Measurements from ENCODE around the gene RNU6-1. TPM values are rescaled to one million over a fixed set of nuclear protein-coding genes. Genes with fewer than 3 reads are reported as not detected.

The RNU6-1 gene
- total RNA-seq, 1 donor from 2014 or later, result not detected

DNA sequence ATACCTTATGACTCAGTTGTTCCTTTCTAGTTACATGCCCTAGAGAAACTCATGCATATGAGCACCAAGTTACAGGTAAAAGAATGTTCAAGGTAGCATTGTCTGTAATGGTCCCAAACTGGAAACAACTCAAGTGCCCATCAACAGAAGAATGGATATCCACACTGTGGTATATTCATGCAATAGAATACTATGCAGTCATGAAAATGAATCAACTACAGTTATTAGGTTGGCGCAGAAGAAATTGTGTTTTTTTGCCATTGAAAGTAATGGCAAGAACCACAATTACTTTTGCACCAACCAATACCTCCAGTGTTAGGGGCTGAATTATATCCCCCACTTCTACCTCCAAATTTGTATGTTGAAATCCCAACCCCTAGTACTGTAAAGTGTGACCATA lies 9.7 kb upstream of the RNU6-1 start:
- Mint-ChIP-seq H3K36me3 (peaks cover 3% of the 10 kb centered on the region), H3K4me1 (ENCODE audit: unreplicated experiment) (peaks cover 16% of the 10 kb centered on the region), H3K4me3 (no peak overlapping the region), H3K27me3 (no peaks in the 10 kb centered on the region), H3K9me3 (no peaks in the 10 kb centered on the region), H3K27ac (no peak overlapping the region)
- no peak for DNase-seq (ENCODE audit: extremely low spot score, unreplicated experiment)
- TF ChIP-seq, protein P1, sequence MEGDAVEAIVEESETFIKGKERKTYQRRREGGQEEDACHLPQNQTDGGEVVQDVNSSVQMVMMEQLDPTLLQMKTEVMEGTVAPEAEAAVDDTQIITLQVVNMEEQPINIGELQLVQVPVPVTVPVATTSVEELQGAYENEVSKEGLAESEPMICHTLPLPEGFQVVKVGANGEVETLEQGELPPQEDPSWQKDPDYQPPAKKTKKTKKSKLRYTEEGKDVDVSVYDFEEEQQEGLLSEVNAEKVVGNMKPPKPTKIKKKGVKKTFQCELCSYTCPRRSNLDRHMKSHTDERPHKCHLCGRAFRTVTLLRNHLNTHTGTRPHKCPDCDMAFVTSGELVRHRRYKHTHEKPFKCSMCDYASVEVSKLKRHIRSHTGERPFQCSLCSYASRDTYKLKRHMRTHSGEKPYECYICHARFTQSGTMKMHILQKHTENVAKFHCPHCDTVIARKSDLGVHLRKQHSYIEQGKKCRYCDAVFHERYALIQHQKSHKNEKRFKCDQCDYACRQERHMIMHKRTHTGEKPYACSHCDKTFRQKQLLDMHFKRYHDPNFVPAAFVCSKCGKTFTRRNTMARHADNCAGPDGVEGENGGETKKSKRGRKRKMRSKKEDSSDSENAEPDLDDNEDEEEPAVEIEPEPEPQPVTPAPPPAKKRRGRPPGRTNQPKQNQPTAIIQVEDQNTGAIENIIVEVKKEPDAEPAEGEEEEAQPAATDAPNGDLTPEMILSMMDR (conservative IDR thresholded peaks at IDR 0.05), result no peak

DNA sequence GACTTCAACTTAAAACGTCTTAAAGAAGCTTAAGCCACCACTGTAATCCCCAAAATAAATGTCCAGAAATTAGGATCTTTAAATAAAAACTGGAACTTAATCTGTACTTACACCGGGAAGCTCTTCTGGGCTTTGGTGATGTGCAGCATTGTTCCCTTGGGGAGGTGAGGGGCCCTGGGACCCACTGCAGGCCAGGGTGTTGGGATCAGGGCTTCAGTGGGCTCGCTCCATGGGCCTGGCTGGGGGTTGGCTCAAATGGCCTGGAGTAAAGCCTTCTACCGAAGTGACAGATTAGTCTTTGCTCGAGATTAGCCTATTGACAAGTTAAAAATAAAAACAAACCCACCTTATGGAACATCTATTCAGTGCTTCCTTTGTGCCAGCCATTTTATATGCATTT lies 6.1 kb upstream of the RNU6-1 start:
- H3K4me1 Mint-ChIP-seq (ENCODE audit: unreplicated experiment), result peaks cover 45% of the 10 kb centered on the region

DNA sequence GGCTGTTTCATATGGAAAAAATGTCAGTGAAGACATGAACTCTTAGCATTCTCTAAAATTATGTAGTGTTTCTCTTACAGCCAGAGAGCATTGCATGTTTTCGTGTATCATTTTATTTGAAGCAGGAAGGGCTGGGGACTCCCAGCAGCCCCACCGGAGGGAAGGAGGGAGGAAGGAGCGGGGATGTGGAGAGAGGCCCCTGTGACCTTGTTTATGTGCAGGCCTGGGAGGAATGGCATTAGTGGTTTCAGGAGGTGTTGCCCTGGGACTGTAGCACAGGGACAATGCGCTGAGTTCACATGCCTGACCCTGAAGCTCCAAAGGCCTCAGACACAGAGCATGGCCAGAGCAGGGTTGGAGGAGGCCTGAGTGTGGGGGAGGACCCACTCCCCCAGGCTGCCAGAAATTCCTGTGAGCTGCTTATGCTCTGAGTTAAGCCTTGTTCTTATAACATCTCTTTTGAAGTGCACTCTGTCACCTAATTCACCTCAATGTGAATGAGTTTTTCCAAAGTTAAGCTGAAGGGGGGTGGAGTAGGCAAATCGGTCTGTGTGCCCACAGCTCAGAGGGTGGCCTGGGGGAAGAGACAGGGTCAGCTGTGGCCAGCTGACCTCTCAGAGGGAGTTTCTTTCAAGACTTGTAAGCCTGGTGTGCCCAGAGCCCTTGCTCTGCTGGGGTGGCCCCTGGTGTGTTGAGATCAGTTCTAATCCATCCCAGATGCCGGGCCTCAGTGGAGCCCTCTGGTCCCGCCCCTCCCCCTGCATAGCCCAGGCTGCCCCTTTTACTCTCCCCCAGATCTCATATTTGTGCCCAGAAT lies 3.9 kb upstream of the RNU6-1 start:
- Mint-ChIP-seq H3K27ac (peak overlapping the region; percentile 35), H3K4me3 (peak overlapping the region; percentile 20), H3K36me3 (peaks cover 3% of the 10 kb centered on the region), H3K9me3 (no peaks in the 10 kb centered on the region), H3K4me1 (ENCODE audit: unreplicated experiment) (peaks cover 55% of the 10 kb centered on the region), H3K27me3 (peaks cover 7% of the 10 kb centered on the region)
- no peak for DNase-seq (ENCODE audit: extremely low spot score, unreplicated experiment)
- TF ChIP-seq, protein P1 (conservative IDR thresholded peaks at IDR 0.05), result no peak

More for the DNA sequence above, 6.1 kb upstream of the RNU6-1 start:
- no peaks in the 10 kb centered on the region for H3K36me3 Mint-ChIP-seq
- H3K27me3 Mint-ChIP-seq, result no peaks in the 10 kb centered on the region
- DNase-seq (ENCODE audit: extremely low spot score, unreplicated experiment), result no peak
- no peak overlapping the region for H3K4me3 Mint-ChIP-seq
- no peak overlapping the region for H3K27ac Mint-ChIP-seq
- TF ChIP-seq, protein P1 (conservative IDR thresholded peaks at IDR 0.05), result no peak
- no peaks in the 10 kb centered on the region for H3K9me3 Mint-ChIP-seq

DNA sequence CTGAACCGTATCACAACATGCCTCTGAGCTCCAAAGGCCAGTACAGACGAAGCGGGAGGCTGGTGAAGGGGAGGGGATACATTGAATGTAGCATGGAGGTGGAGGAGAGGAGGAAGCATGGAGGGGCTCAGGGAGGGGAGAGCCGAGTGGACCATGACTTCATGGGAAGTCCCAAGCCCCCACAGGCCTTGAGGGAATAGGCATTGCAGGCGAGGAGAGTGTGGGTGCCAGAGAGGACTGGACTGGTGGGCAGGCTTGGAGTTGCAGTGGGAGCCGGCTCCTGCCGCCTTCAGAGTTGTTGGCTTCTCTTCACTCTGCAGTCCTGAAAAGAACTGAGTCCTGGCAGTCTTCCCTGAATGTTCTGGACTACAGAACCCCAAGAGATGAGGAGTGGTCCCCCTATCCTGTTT lies 3.3 kb upstream of the RNU6-1 start:
- peaks cover 59% of the 10 kb centered on the region for H3K4me1 Mint-ChIP-seq (ENCODE audit: unreplicated experiment)
- peak overlapping the region; percentile 35 for H3K27ac Mint-ChIP-seq
- peaks cover 3% of the 10 kb centered on the region for H3K36me3 Mint-ChIP-seq
- no peak for DNase-seq (ENCODE audit: extremely low spot score, unreplicated experiment)
- H3K27me3 Mint-ChIP-seq, result peaks cover 13% of the 10 kb centered on the region
- TF ChIP-seq, protein P1 (conservative IDR thresholded peaks at IDR 0.05), result no peak
- peak overlapping the region; percentile 48 for H3K4me3 Mint-ChIP-seq
- H3K9me3 Mint-ChIP-seq, result no peaks in the 10 kb centered on the region

DNA sequence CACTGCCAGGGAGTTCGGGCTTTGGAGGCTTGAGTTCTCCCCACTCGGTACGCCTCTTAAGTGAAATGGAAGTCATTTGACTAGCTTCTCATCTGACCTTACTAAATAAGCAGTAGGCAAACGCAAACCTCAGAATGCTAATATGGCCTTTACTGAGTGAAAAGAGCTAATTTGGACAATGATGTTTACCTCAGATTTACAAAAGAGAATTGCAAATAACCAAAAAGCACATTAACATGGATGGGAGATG lies 1.6 kb upstream of the RNU6-1 start:
- H3K27ac Mint-ChIP-seq, result peak overlapping the region; percentile 99
- TF ChIP-seq, protein P1 (conservative IDR thresholded peaks at IDR 0.05), result no peak
- peaks cover 61% of the 10 kb centered on the region for H3K4me1 Mint-ChIP-seq (ENCODE audit: unreplicated experiment)
- H3K27me3 Mint-ChIP-seq, result peaks cover 23% of the 10 kb centered on the region
- H3K36me3 Mint-ChIP-seq, result peaks cover 3% of the 10 kb centered on the region
- no peaks in the 10 kb centered on the region for H3K9me3 Mint-ChIP-seq
- H3K4me3 Mint-ChIP-seq, result peak overlapping the region; percentile 94
- DNase-seq (ENCODE audit: extremely low spot score, unreplicated experiment), result no peak

Measured in type B pancreatic cell (in vitro differentiated cells).